HEK293 (cell line): ENCODE data around the gene LEMD1.

ENCODE experiments used
- CTCF ChIP-seq: fragments of 450-650 bp; formaldehyde crosslinking; IDR thresholded peaks from 2 replicates; pipeline ENCODE4 v1.5.1; 2016; ENCODE audit warnings: missing biosample characterization, missing genetic modification characterization
- HIC1 ChIP-seq: fragments of 450-650 bp; formaldehyde crosslinking; IDR thresholded peaks from 2 replicates; pipeline ENCODE4 v1.5.1; 2016; ENCODE audit warnings: missing biosample characterization, missing genetic modification characterization
- TCF7L2 ChIP-seq: IDR thresholded peaks from 2 replicates; pipeline ENCODE4 v1.6.1; 2011; ENCODE audit warnings: low read depth, mild to moderate bottlenecking, inconsistent platforms, low read length, moderate library complexity, borderline replicate concordance
- YY1 ChIP-seq: fragments of 450-650 bp; formaldehyde crosslinking; IDR thresholded peaks from 2 replicates; pipeline ENCODE4 v1.5.1; 2018; ENCODE audit warnings: missing biosample characterization, missing genetic modification characterization
- ZBTB11 ChIP-seq: fragments of 450-650 bp; formaldehyde crosslinking; conservative IDR thresholded peaks from 2 replicates; pipeline ENCODE4 v1.5.1; 2016; ENCODE audit warnings: low read depth, missing biosample characterization, missing genetic modification characterization
- ZNF146 ChIP-seq: fragments of 450-650 bp; formaldehyde crosslinking; IDR thresholded peaks from 2 replicates; pipeline ENCODE4 v1.5.1; 2016; ENCODE audit warnings: missing biosample characterization, missing genetic modification characterization
- ZNF529 ChIP-seq: fragments of 450-650 bp; formaldehyde crosslinking; IDR thresholded peaks from 2 replicates; pipeline ENCODE4 v1.5.1; 2017; ENCODE audit warnings: missing genetic modification characterization, missing biosample characterization; ENCODE audit not compliant: insufficient replicate concordance
- ZNF600 ChIP-seq: fragments of 450-650 bp; formaldehyde crosslinking; IDR thresholded peaks from 2 replicates; pipeline ENCODE4 v1.5.1; 2016; ENCODE audit warnings: missing biosample characterization, missing genetic modification characterization

GRCh38 chr1:205391386-205391785, 30.5 kb downstream of the LEMD1 start:
- TF ChIP-seq ZNF146 (tag by site-specific recombination) = no peak
- no peak for TF ChIP-seq ZNF529 (tag by site-specific recombination)
- TF ChIP-seq ZBTB11 (tag by site-specific recombination) = no peak
- TF ChIP-seq CTCF (tag by site-specific recombination) = no peak
- TF ChIP-seq TCF7L2 = no peak
- no peak for TF ChIP-seq ZNF600 (tag by site-specific recombination)
- no peak for TF ChIP-seq YY1 (tag by site-specific recombination)
- no peak for TF ChIP-seq HIC1 (tag by site-specific recombination)
